GM23338 (cell line): ENCODE data around the gene SORBS1. TPM values are rescaled to one million over a fixed set of nuclear protein-coding genes. Genes with fewer than 3 reads are reported as not detected.
A peak's percentile ranks its signal among the peaks of the same experiment; 100 is the strongest.

Experiments used
- ATAC-seq: fragments of 200-7000 bp; cut with Tn5 transposase; 3 replicates; pipeline ENCODE4 v1.9.1; 2020
- DNase-seq: peaks from one replicate; pipeline ENCODE4 v3.0.0-alpha.2; 2015; ENCODE audit warnings: low spot score
- H2AFZ ChIP-seq: fragments of 200-600 bp; sonication (generic); 2 replicates; pipeline ENCODE4 v1.8.0; 2016; ENCODE audit warnings: antibody characterized with exemption, mild to moderate bottlenecking, moderate library complexity
- H3F3A ChIP-seq: fragments of 200-600 bp; sonication (generic); replicated peaks from 2 replicates; pipeline ENCODE4 v1.8.0; 2017; ENCODE audit warnings: antibody characterized with exemption, mixed run types, low read depth
- H3K27ac ChIP-seq: fragments of 200-600 bp; sonication (generic); 2 replicates; pipeline ENCODE4 v1.6.1; 2016; ENCODE audit warnings: low read depth
- H3K27me3 ChIP-seq: fragments of 200-600 bp; sonication (generic); 2 replicates; pipeline ENCODE4 v1.8.0; 2016; ENCODE audit warnings: mild to moderate bottlenecking, mixed run types, moderate library complexity; ENCODE audit not compliant: insufficient read depth
- H3K36me3 ChIP-seq: fragments of 200-600 bp; sonication (generic); 2 replicates; pipeline ENCODE4 v1.8.0; 2016; ENCODE audit warnings: mild to moderate bottlenecking; ENCODE audit not compliant: insufficient read depth
- H3K4me1 ChIP-seq: fragments of 200-600 bp; sonication (generic); 2 replicates; pipeline ENCODE4 v1.8.0; 2016; ENCODE audit warnings: mild to moderate bottlenecking, moderate library complexity; ENCODE audit not compliant: insufficient read depth
- H3K4me2 ChIP-seq: fragments of 200-600 bp; sonication (generic); 2 replicates; pipeline ENCODE4 v1.7.1; 2017; ENCODE audit warnings: mixed run types
- H3K4me3 ChIP-seq: fragments of 200-600 bp; sonication (generic); 2 replicates; pipeline ENCODE4 v1.6.1; 2016; ENCODE audit warnings: mixed run types
- H3K79me2 ChIP-seq: fragments of 200-600 bp; sonication (generic); replicated peaks from 2 replicates; pipeline ENCODE4 v1.8.0; 2017; ENCODE audit warnings: mild to moderate bottlenecking; ENCODE audit not compliant: insufficient read depth
- H3K9me2 ChIP-seq: fragments of 200-600 bp; sonication (generic); 2 replicates; pipeline ENCODE4 v1.8.0; 2017; ENCODE audit not compliant: insufficient read depth
- H4K20me1 ChIP-seq: fragments of 200-600 bp; sonication (generic); replicated peaks from 2 replicates; pipeline ENCODE4 v1.8.0; 2017; ENCODE audit warnings: mild to moderate bottlenecking; ENCODE audit not compliant: insufficient read depth
- H3K27ac Mint-ChIP-seq: 2 replicates; pipeline ENCODE4 v1.8.0; 2020; ENCODE audit warnings: inconsistent platforms, mild to moderate bottlenecking, moderate library complexity, mixed read lengths
- H3K27me3 Mint-ChIP-seq: 3 replicates; pipeline ENCODE4 v1.8.0; 2022; ENCODE audit warnings: low read depth, mild to moderate bottlenecking, moderate library complexity, mixed read lengths, inconsistent platforms; ENCODE audit not compliant: insufficient read depth, poor library complexity
- H3K36me3 Mint-ChIP-seq: 3 replicates; pipeline ENCODE4 v1.8.0; 2021; ENCODE audit warnings: low read depth, mild to moderate bottlenecking, inconsistent platforms, moderate library complexity, mixed read lengths
- H3K4me1 Mint-ChIP-seq: 3 replicates; pipeline ENCODE4 v1.8.0; 2020; ENCODE audit warnings: mild to moderate bottlenecking, inconsistent platforms, mixed read lengths
- H3K4me3 Mint-ChIP-seq: 3 replicates; pipeline ENCODE4 v1.8.0; 2021; ENCODE audit warnings: moderate library complexity, mild to moderate bottlenecking, inconsistent platforms, mixed read lengths
- H3K9me3 Mint-ChIP-seq: 3 replicates; pipeline ENCODE4 v1.8.0; 2020; ENCODE audit warnings: moderate library complexity, mild to moderate bottlenecking, inconsistent platforms, mixed read lengths
- CREB1 ChIP-seq: fragments of 250-450 bp; sonication (Bioruptor Pico); IDR thresholded peaks from 2 replicates; pipeline ENCODE4 v1.5.0; 2020; ENCODE audit warnings: low read depth, mild to moderate bottlenecking, moderate library complexity
- ETS1 ChIP-seq: IDR thresholded peaks from 2 replicates; pipeline ENCODE4 v1.6.1; 2016; ENCODE audit warnings: antibody characterized with exemption
- EZH2 ChIP-seq: fragments of 200-600 bp; sonication (generic); IDR thresholded peaks from one replicate; pipeline ENCODE4 v1.8.0; 2017; ENCODE audit warnings: antibody characterized with exemption, mild to moderate bottlenecking, low read depth; ENCODE audit not compliant: unreplicated experiment
- NANOG ChIP-seq: IDR thresholded peaks from 2 replicates; pipeline ENCODE4 v1.6.1; 2016; ENCODE audit warnings: antibody characterized with exemption, borderline replicate concordance
- POLR2AphosphoS5 ChIP-seq: IDR thresholded peaks from 2 replicates; pipeline ENCODE4 v1.6.1; 2016; ENCODE audit warnings: antibody characterized with exemption, low read depth
- REST ChIP-seq: IDR thresholded peaks from one replicate; pipeline ENCODE4 v1.6.1; 2018; ENCODE audit warnings: antibody characterized with exemption; ENCODE audit not compliant: unreplicated experiment
- STAT1 ChIP-seq: IDR thresholded peaks from one replicate; pipeline ENCODE4 v1.6.1; 2016; ENCODE audit warnings: antibody characterized with exemption; ENCODE audit not compliant: unreplicated experiment
- ZNF331 ChIP-seq: fragments of 250-450 bp; sonication (Bioruptor Pico); IDR thresholded peaks from 2 replicates; pipeline ENCODE4 v1.5.0; 2020; ENCODE audit warnings: low read depth, mild to moderate bottlenecking, moderate library complexity
- polyA plus RNA-seq: library from polyadenylated mRNA; unstranded; fragments of >200 nt; fragmentation: Nextera tagmentation; extraction: Ambion mirVana; gene quantifications from 2 replicates; pipeline ENCODE4 v1.2.1, GENCODE V29; 2016
- total RNA-seq: library from RNA; depleted of rRNA; stranded (reverse); fragments of >200 nt; shearing (Covaris generic); gene quantifications from 2 replicates; pipeline ENCODE4 v1.2.3, GENCODE V29; 2014
- TF ChIP-seq, protein P1 (sequence below), 2 experiments: fragments of 200-600 bp in 1 of 2; sonication (generic) in 1 of 2; conservative IDR thresholded peaks; 2 replicates each; pipeline versions ENCODE4 v1.5.1 to v1.6.1; 2016 to 2017; ENCODE audit warnings: antibody characterized with exemption in 2 of 2, low read depth in 2 of 2, mild to moderate bottlenecking in 2 of 2, moderate library complexity in 1 of 2

Gene SORBS1
- total and polyA plus RNA-seq, 2 experiments from 2014 or later, result 47.7 to 51.5 TPM

DNA sequence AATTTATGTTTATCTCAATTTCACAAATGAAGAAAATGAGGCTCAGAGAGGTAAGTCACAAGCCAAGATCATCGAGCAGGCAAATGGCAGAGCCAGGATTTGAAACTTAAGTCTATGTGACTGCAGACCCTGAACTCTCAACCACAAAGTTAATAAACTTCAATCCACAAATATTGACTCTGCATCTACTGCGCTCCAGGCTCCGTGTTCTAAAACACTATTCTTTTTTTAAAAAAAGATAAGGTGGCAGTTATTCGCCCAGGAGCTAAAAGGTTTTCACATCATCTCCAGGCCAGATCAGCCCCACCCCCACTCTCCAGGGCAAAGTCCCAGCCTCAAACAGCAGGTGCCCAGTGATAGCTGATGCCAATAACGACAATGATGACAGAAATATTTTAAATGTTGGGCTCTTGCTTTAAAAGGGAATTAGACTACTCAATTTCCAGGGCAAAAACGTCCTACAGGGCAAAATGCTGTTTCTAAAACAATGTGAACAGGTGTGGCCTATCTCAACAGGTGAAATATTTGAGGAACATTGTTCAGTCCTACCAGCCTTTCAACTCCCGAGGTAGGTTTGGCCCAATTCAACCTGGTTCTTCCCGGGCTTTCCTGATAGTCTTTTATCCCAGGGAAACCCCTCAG is 85.2 kb downstream of the SORBS1 start:
- no peaks in the 10 kb centered on the region; the same call in 1 of the 2 replicates for H3F3A ChIP-seq
- peaks cover 16% of the 10 kb centered on the region for H3K79me2 ChIP-seq
- TF ChIP-seq CREB1 (CRISPR knock-in tag) (no peak), STAT1 (no peak), POLR2AphosphoS5 (no peak), NANOG (no peak), ETS1 (no peak), ZNF331 (CRISPR knock-in tag) (no peak), REST (no peak)
- TF ChIP-seq, protein P1, sequence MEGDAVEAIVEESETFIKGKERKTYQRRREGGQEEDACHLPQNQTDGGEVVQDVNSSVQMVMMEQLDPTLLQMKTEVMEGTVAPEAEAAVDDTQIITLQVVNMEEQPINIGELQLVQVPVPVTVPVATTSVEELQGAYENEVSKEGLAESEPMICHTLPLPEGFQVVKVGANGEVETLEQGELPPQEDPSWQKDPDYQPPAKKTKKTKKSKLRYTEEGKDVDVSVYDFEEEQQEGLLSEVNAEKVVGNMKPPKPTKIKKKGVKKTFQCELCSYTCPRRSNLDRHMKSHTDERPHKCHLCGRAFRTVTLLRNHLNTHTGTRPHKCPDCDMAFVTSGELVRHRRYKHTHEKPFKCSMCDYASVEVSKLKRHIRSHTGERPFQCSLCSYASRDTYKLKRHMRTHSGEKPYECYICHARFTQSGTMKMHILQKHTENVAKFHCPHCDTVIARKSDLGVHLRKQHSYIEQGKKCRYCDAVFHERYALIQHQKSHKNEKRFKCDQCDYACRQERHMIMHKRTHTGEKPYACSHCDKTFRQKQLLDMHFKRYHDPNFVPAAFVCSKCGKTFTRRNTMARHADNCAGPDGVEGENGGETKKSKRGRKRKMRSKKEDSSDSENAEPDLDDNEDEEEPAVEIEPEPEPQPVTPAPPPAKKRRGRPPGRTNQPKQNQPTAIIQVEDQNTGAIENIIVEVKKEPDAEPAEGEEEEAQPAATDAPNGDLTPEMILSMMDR (conservative IDR thresholded peaks at IDR 0.05; ENCODE audit: low read depth in 2 of 2), result no peak
- no peaks in the 10 kb centered on the region for H3K36me3 Mint-ChIP-seq
- H4K20me1 ChIP-seq, result no peaks in the 10 kb centered on the region
- H3K4me1 ChIP-seq, result peaks cover 53% of the 10 kb centered on the region
- no peaks in the 10 kb centered on the region for H3K36me3 ChIP-seq
- peak overlapping the region; percentile 4 for H3K4me2 ChIP-seq
- DNase-seq (peak; percentile 48), ATAC-seq (peak; percentile 15)
- no peaks in the 10 kb centered on the region for H3K9me2 ChIP-seq
- no peak overlapping the region for H3K4me3 ChIP-seq
- peak overlapping the region; percentile 70 for H3K27ac ChIP-seq
- no peaks in the 10 kb centered on the region for H3K9me3 Mint-ChIP-seq
- H3K4me1 Mint-ChIP-seq, result peaks cover 69% of the 10 kb centered on the region
- H3K27ac Mint-ChIP-seq, result peak overlapping the region; percentile 75
- H2AFZ ChIP-seq, result no peak overlapping the region
- no peaks in the 10 kb centered on the region for H3K27me3 ChIP-seq
- peaks cover 5% of the 10 kb centered on the region for H3K27me3 Mint-ChIP-seq
- H3K4me3 Mint-ChIP-seq, result peak overlapping the region; percentile 7; the same call in 1 of the 3 replicates

DNA sequence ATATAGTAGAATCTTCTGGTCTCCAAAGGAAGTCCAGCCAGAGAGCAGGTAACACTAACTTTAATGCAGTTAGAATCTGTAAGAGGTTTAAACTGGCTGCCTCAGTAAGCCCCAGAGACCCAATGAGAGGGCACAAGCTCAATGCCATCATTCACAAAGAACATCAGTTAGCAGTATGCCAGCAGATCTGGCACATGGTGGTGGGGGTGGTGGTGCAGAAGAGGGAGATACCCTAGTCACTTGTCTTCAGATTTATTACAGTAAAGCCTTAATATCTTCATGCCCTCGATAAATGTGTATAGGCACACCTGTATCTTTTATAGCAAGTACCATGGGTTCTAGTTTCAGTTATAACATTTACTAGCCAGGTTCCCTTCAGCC is 86.2 kb downstream of the SORBS1 start:
- no peak for ATAC-seq
- Mint-ChIP-seq H3K4me1 (peaks cover 67% of the 10 kb centered on the region), H3K36me3 (no peaks in the 10 kb centered on the region), H3K27ac (peak overlapping the region; percentile 77; the same call in 1 of the 2 replicates), H3K9me3 (no peaks in the 10 kb centered on the region), H3K27me3 (peaks cover 5% of the 10 kb centered on the region), H3K4me3 (no peak overlapping the region)
- Histone ChIP-seq H3K4me1 (peaks cover 53% of the 10 kb centered on the region), H3K9me2 (no peaks in the 10 kb centered on the region), H3K4me2 (peak overlapping the region; percentile 37; the same call in 1 of the 2 replicates), H4K20me1 (no peaks in the 10 kb centered on the region), H3K27me3 (no peaks in the 10 kb centered on the region), H3K79me2 (peaks cover 16% of the 10 kb centered on the region), H3F3A (no peaks in the 10 kb centered on the region; the same call in 1 of the 2 replicates), H2AFZ (no peak overlapping the region), H3K27ac (no peak overlapping the region), H3K36me3 (no peaks in the 10 kb centered on the region), H3K4me3 (no peak overlapping the region)
- no peak for DNase-seq
- TF ChIP-seq EZH2, result no peak
